WERI-Rb-1 (cell line): ENCODE results near the gene SOX6.

ENCODE experiments used
- DNase-seq: peaks from one replicate; pipeline ENCODE4 v3.0.0-alpha.2; 2020
- H3K27ac ChIP-seq: fragments of 250-450 bp; sonication (Bioruptor Pico); 2 replicates; pipeline ENCODE4 v1.5.1; 2020; ENCODE audit warnings: mild to moderate bottlenecking, moderate library complexity
- H3K27me3 ChIP-seq: fragments of 250-450 bp; sonication (Bioruptor Pico); 2 replicates; pipeline ENCODE4 v1.5.1; 2021; ENCODE audit warnings: mild to moderate bottlenecking, low read depth, moderate library complexity; ENCODE audit not compliant: insufficient read depth, severe bottlenecking
- H3K36me3 ChIP-seq: fragments of 250-450 bp; sonication (Bioruptor Pico); 2 replicates; pipeline ENCODE4 v1.5.1; 2020; ENCODE audit warnings: mild to moderate bottlenecking, moderate library complexity
- H3K4me3 ChIP-seq: 2 replicates; pipeline ENCODE4 v1.5.1; 2011; ENCODE audit warnings: low read depth, mild to moderate bottlenecking, control low read depth, low read length
- H3K9me3 ChIP-seq: fragments of 250-450 bp; sonication (Bioruptor Pico); 2 replicates; pipeline ENCODE4 v1.5.1; 2021; ENCODE audit warnings: mild to moderate bottlenecking, moderate library complexity; ENCODE audit not compliant: severe bottlenecking
- TF ChIP-seq, protein P1 (sequence below): IDR thresholded peaks from 2 replicates; pipeline ENCODE4 v1.5.1; 2011; ENCODE audit warnings: low read depth, mild to moderate bottlenecking, control low read depth, inconsistent platforms, low read length

The SOX6 gene

DNA sequence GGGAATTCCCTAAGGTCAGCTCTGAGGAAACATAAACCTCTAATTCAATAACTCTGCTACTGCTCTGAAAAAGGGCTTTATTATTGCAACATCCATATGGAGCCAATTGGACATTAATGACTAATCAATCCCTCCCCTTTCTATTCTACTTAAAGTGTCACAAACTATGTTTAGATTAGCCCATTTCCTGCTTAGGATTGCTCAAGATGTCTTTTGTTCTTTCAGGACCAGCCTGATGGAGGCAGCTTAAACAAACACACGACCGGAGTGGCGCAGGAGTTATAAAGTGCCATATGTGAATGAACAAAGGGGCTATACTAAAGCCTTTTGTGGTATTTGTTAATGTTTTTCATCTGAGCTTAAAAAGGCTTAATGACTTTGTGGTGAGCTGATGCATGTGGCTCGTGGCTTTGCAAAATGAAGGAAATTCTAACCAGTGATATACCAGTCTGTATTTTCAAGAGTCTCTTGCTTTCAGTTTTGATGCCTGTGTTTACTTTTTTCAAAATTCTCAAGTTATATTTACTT, 354.4 kb downstream of the SOX6 start:
- Histone ChIP-seq H3K27ac (peak overlapping the region; percentile 77), H3K4me3 (no peak overlapping the region), H3K9me3 (no peaks in the 10 kb centered on the region), H3K36me3 (no peaks in the 10 kb centered on the region), H3K27me3 (no peaks in the 10 kb centered on the region)
- TF ChIP-seq, protein P1, sequence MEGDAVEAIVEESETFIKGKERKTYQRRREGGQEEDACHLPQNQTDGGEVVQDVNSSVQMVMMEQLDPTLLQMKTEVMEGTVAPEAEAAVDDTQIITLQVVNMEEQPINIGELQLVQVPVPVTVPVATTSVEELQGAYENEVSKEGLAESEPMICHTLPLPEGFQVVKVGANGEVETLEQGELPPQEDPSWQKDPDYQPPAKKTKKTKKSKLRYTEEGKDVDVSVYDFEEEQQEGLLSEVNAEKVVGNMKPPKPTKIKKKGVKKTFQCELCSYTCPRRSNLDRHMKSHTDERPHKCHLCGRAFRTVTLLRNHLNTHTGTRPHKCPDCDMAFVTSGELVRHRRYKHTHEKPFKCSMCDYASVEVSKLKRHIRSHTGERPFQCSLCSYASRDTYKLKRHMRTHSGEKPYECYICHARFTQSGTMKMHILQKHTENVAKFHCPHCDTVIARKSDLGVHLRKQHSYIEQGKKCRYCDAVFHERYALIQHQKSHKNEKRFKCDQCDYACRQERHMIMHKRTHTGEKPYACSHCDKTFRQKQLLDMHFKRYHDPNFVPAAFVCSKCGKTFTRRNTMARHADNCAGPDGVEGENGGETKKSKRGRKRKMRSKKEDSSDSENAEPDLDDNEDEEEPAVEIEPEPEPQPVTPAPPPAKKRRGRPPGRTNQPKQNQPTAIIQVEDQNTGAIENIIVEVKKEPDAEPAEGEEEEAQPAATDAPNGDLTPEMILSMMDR, result no peak
- peak; percentile 80 for DNase-seq

DNA sequence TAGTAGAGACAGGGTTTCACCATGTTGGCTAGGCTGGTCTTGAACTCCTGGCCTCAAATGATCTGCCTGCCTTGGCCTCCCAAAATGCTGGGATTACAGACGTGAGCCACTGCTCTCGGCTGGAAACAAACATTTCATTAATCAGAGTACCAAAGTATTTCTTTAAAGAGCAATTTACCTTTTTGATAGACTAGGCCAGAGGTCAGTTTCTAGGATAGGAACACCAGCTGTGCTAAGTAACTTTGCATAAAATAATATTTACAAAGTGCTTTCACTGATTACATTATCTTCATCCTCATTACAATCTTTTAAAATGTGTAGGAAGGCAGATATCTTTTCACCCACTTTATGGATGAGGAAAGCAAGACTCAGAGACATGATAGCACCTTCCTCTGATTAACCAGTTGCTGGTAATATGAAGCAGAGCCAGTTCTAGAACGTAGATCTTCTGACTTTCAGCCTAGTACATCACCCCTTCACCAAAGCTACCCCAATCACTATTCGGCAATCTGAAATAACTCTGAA, 355.2 kb downstream of the SOX6 start:
- Histone ChIP-seq H3K4me3 (no peak overlapping the region), H3K27me3 (no peaks in the 10 kb centered on the region), H3K9me3 (no peaks in the 10 kb centered on the region), H3K36me3 (no peaks in the 10 kb centered on the region), H3K27ac (peak overlapping the region; percentile 77)
- TF ChIP-seq, protein P1, result no peak
- DNase-seq, result no peak

DNA sequence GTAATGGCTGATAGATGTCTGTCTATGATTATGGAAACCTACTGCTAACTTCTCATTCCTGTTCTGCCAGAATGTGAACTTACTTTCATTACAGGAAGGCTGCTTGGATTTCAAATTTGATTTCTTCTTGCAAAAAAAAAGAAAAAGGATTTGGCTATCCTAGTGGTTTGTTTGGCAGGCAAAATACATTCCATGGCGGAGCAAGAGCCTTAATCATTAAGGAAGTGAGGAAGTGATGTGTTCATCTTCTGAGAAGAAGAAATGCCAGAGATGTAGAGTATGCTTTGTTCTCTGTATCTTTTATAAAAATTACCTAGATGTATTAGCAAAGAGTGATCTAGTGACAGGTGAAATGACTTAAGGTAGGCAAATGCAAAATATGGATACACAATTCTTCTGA, 356.3 kb downstream of the SOX6 start:
- Histone ChIP-seq H3K36me3 (no peaks in the 10 kb centered on the region), H3K27me3 (no peaks in the 10 kb centered on the region), H3K27ac (no peak overlapping the region), H3K4me3 (no peak overlapping the region), H3K9me3 (no peaks in the 10 kb centered on the region)
- DNase-seq, result no peak
- TF ChIP-seq, protein P1, result no peak

GRCh38 chr11:15993345-15993744, 363.0 kb downstream of the SOX6 start:
- Histone ChIP-seq H3K4me3 (no peak overlapping the region), H3K27ac (no peak overlapping the region), H3K9me3 (no peaks in the 10 kb centered on the region), H3K36me3 (no peaks in the 10 kb centered on the region), H3K27me3 (no peaks in the 10 kb centered on the region)
- TF ChIP-seq, protein P1, result no peak
- no peak for DNase-seq

- no peak overlapping the region for H3K4me3 ChIP-seq
- DNase-seq, result no peak
- H3K27ac ChIP-seq, result no peak overlapping the region
- H3K27me3 ChIP-seq, result no peaks in the 10 kb centered on the region
- TF ChIP-seq, protein P1, result no peak
- no peaks in the 10 kb centered on the region for H3K36me3 ChIP-seq
- H3K9me3 ChIP-seq, result no peaks in the 10 kb centered on the region
These were observed 365.1 kb downstream of the SOX6 start for GRCh38 chr11:15991215-15991614.

DNA sequence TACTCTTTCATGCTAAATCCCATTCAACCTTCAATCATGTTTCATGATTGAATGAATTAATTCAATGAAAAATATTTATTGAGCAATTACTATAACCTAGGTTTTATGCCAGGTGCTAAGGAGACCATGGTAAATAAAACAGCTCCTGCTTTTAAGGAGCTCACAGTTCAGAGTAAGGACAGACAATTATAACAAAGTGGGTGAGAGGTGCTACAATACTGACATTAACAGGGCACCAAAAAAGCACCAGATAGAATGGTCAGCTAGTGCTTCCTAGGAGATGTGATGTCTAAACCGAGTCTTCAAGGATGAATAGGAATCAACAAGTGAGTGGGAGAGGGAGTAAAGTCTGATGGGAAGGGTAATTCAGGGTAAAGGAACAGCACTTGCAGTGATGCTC, 366.7 kb downstream of the SOX6 start:
- no peak overlapping the region for H3K27ac ChIP-seq
- H3K27me3 ChIP-seq, result no peaks in the 10 kb centered on the region
- TF ChIP-seq, protein P1, result no peak
- no peaks in the 10 kb centered on the region for H3K9me3 ChIP-seq
- H3K4me3 ChIP-seq, result no peak overlapping the region
- DNase-seq, result no peak
- H3K36me3 ChIP-seq, result no peaks in the 10 kb centered on the region
